Right forelimb (tissue), 1 donor: ENCODE measurements around the gene MAP7D2.
"Not testable (repeated sequence)": the region's sequence is repeated elsewhere in the genome, so short reads cannot be mapped to it uniquely, and the experiment has no call there.

ENCODE experiments used
- DNase-seq: peaks from one replicate; pipeline ENCODE4 v3.0.0-alpha.2; 2018

The MAP7D2 gene

GRCh38 chrX:20116577-20117240, at the start of gene MAP7D2:
Gene MAP7D2 (minus strand): TSS chrX:20116907. CDS start chrX:20116879, 28 bp downstream.
- no peak for DNase-seq

DNA sequence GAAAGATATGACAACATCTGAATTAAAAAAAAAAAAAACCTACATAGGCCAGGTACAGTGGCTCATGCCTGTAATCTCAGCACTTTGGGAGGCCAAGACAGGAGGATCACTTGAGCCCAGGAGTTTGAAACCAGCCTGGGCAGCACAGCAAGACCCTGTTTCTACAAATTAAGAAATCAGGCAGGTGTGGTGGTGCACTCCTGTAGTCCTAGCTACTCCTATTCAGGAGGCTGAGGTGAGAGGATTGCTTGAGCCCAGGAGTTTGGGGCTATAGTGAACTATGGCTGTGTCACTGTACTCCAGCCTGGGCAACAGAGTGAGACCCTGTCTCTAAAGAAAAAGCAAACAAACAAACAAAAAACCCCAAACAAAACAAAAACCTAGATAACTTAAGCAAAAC, 45.8 kb upstream of the MAP7D2 start:
- not testable (repeated sequence) for DNase-seq

DNA sequence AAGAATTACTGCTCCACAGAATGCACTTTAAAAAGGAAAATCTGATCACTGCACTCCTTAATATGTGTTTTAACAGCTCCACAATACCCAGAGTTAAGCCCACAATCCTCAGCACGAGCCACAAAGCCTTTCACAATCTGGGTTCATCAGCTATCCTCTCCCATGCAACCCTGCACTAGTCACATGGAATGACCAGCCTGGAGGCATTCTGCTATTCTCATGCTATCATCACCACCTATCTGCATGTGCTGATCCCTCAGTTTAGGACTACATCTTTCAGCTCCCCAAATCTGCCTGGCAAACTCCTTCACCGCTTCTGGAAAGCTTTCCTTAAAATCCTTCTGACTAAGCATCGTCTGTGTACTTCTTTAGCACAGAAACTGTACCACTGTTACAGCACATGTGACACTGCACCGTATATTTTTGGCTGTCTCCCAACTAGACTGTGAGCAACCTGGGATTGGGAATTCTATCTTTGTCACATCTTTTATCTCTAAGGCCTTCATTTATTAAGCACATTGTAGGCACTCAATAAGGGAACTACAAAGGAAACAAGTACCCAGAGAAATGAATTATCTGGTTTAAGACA, 43.2 kb upstream of the MAP7D2 start:
- DNase-seq: no peak

DNA sequence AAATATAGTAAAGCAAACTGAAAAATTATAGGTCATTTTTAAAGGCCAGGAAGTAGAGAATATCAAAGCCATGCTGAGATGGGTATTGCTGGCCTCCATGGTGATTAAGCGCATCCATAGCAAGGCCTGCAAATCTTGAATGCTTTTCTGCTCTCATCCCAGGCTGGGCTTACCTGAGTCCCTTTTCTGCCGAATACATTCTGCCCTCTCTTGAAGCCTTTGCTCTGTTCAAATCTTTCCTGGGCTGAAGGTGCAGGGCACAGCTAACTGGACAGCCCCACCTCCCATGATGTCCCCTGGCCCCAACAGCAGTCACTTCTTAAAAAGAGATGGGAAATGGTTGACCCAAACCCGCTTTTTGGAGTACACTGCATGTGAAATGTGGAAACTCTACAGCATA, 35.0 kb upstream of the MAP7D2 start:
- no peak for DNase-seq

GRCh38 chrX:20149326-20149725, 32.6 kb upstream of the MAP7D2 start:
- no peak for DNase-seq

GRCh38 chrX:20147561-20147960, 30.9 kb upstream of the MAP7D2 start:
- no peak for DNase-seq

DNA sequence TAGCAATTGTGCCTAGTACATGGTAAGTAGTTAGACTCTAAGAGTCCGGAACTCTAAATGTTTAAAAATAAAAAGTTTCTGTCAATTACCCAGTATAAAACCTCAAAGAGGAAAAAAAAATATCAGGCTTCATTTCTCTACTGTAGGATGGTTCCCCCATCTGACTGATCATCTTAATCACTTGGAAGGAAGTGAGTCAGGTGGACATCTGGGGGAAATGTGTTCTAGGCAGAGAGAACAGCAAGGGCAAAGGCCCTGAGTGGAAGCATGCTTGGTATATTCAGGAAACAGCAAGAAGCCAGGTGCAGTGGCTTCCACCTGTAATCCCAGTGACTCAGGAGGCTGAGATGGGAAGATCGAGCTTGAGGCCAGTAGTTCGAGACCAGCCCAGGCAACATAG, 27.8 kb upstream of the MAP7D2 start:
- no peak for DNase-seq

GRCh38 chrX:20143561-20143960, 26.9 kb upstream of the MAP7D2 start:
- DNase-seq: no peak

- no peak for DNase-seq
Observed at GRCh38 chrX:20143111-20143510, 26.4 kb upstream of the MAP7D2 start.

GRCh38 chrX:20141281-20142220, 24.8 kb upstream of the MAP7D2 start, which contains the start of gene EIF1AX:
Gene EIF1AX (minus strand): TSS chrX:20141838. CDS start chrX:20141640, 198 bp downstream.
- peak; percentile 93 for DNase-seq

DNA sequence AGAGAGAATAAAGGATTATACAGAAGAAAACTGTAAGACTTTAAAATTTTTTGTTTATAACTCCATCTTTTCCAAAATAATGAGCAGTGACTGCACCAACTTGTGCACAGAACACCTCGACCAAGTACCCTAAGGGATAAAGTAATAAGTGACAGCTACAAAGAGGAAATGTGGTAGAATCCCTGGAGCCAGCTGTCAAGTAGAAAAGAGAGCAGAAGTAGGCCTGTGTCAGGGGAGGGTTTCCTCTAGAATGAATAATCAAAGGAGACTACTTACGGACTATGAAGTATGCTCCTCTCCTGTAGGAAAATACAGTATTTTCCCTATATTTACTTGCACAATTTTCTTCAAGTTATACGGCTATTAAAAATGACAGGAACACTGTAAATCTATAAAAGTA, 23.7 kb upstream of the MAP7D2 start:
- no peak for DNase-seq

- DNase-seq: no peak
Observed at GRCh38 chrX:20139966-20140365, 23.3 kb upstream of the MAP7D2 start.

GRCh38 chrX:20135944-20136343, 19.2 kb upstream of the MAP7D2 start:
- no peak for DNase-seq

GRCh38 chrX:20132666-20133065, 16.0 kb upstream of the MAP7D2 start:
- DNase-seq: no peak

DNA sequence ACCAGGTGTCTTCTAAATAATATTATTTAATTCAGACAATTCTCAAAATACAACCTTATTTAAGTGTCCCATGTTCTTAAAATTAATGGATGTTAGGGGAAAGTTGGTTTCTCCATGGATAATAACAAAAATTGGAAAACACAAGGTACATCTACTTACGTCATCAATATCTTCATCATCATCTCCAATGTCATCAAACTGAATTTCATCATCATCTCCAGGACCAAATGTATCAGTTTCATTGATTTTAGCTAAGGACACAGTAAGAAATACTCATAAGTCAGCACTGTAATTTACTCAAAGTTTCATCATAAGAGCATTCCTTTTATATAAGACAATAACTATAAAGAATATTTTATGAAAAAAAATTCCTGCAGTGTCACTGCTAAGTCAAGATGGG, 13.7 kb upstream of the MAP7D2 start:
- no peak for DNase-seq

DNA sequence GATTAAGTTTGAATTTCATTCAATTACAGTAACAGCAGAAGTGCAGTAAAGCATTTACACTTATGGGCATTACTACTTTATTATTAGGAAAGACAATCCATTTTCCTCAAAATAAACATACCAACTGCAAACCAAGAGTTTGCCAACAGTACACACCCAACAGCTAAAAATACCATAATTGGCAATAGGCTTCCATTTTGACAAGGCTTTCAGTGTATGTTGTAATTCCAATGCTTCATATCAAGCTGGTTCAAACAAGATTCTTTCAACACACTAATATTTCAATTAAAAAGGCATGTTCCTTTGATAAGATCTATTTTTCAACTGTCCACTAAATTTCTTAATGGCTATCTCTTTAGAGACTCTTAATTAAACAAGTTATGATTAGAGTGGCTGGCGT, 12.8 kb upstream of the MAP7D2 start:
- no peak for DNase-seq

GRCh38 chrX:20128670-20129069, 12.0 kb upstream of the MAP7D2 start:
- DNase-seq: no peak

- DNase-seq: not testable (repeated sequence)
Observed at GRCh38 chrX:20127440-20127839, 10.7 kb upstream of the MAP7D2 start.

DNA sequence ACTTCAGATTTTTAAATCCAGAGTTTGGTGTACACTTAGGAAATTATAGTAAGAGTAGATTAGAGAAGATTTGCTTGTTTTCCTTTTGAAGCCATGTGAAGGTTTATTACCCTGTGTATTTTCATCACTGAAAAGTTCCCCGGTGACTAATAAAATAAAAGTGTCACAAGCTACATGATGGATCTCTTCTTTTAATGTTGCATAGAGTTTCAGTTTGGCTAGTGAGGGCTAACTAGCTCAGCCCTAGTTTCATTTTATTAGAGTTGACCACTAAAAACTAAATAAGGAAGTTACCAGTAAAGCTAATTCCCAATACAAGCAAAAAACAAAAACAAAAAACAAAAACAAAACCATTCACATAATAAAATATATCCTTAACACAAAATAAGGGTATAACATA, 10.1 kb upstream of the MAP7D2 start:
- not testable (repeated sequence) for DNase-seq

GRCh38 chrX:20124964-20125363, 8.3 kb upstream of the MAP7D2 start:
- no peak for DNase-seq

DNA sequence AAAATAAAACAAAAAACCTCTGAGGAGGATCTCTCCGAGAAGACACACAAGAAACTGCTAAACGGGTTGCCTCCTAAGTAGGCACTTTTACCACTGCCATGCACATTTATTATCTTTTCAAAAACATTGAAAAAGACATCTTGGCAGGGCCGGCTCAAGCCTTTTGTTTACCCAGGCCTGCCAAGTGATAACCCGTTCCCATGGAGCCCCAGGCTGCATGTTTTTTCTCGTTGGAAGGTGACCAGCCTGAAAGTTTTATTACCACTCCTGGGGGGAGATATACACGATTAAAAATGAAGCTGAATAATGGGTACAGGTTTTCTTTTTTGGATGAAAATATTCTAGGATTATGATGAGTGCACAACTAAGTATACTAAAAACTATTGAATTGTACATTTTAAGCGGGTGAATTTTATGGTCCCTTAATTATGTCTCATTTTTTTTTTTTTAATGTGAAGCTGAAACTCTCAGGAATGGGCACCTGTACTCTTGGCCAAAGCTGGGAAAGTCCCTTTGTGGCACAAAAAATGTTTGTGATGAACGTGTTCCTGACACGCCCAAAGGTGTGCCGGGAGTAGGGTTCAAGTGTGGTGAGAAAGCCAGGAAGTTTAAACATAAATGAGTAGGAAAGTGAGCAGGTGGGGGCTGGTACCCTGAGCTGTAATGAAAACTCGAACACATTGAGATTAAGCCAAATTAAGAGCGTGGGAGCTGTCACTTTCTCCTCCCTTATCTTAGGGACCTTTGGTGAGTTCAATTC, 1.5 kb upstream of the MAP7D2 start:
- no peak for DNase-seq

DNA sequence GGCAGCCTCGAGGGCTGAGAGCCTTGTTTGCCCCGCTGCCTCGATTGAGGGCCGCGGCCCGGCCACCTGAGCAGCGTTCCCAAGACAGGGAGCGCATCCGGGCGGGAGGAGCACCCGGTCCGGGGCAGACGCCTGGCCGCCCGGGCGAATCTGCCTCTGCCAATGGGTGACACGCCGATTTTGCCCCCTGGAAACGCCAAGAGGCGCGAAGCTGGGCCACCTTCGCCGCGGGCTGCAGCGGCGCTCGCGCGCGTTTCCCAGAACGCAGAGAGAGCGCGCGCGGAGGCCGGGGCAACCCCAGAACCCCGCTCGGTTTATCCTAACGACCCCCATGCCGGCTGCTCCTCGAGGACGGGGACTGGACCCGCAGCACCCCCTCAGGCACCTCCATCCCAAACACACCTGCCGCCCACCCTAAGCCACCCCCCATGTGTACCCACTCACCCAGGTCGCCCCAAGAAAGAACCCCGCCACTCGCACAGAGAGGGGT, 575 bp downstream of the MAP7D2 start:
- no peak for DNase-seq
